HG03354 (cell line): ENCODE measurements around the gene PPIL1.
"Not testable (repeated sequence)": the region's sequence is repeated elsewhere in the genome, so short reads cannot be mapped to it uniquely, and the experiment has no call there.

Experiments used
- ATAC-seq: cut with Tn5 transposase; IDR thresholded peaks from one replicate; pipeline ENCODE4 v1.9.1; 2021; ENCODE audit warnings: mild to moderate bottlenecking; ENCODE audit not compliant: unreplicated experiment, poor library complexity, severe bottlenecking

Gene PPIL1

GRCh38 chr6:36821581-36822335 lies 52.8 kb downstream of the PPIL1 start:
- no peak for ATAC-seq

DNA sequence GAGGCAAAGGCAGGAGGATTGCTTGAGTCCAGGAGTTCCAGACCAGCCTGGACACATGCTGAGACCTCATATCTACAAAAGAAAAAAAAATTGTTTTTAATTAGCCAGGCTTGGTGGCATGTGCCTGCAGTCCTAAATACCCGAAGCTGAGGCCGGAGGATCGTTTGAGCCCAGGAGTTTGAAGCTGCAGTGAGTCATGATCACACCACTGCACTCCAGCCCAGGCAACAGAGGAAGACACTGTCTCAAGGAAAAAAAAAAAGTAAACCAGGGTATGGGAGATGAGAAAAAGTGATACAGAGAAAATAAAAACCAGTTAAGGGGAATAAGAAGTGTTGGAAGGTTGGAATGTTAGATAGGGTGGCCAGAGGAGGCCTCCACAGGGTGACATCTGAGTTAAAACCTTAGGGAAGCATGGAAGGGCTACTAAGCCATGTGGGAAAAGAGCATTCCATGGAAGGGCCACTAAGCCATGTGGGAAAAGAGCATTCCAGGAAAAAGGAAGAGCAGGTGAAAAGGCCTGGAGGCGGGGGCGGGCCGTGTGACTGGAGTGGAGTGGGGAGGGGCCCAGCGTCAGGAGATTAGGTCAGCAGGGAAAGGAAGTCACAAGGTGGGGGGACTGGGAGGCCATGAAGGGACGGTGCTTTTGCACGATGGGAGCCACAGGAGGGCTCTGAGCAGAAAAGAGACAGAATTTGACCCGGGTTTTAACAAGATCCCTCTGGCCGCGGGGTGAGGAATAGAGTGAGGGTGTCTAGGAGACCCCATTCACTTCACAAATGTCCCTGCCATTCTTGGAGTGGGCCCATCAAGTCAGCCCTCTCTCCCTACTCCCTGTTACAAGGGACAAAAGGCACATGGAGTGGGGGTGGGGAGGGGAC lies 53.7 kb downstream of the PPIL1 start:
- no peak for ATAC-seq

DNA sequence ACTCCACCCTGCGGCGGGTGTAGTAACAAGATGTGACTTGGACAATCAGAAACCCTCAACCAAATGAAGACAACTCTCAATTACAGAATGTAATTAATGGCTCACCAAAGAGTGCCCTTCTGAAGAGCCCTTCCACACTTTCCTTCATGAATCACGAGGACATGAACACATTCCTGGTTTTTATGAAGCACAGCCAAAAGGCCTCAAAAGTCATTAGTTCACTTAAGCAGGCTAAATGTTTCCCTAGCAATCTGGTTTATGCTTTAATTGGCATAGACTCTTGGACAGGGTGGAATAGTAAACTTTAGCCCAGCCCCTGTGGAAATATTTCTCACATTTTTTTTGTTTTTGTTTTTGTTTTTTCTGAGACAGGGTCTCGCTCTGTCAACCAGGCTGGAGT lies 55.8 kb downstream of the PPIL1 start:
- no peak for ATAC-seq

DNA sequence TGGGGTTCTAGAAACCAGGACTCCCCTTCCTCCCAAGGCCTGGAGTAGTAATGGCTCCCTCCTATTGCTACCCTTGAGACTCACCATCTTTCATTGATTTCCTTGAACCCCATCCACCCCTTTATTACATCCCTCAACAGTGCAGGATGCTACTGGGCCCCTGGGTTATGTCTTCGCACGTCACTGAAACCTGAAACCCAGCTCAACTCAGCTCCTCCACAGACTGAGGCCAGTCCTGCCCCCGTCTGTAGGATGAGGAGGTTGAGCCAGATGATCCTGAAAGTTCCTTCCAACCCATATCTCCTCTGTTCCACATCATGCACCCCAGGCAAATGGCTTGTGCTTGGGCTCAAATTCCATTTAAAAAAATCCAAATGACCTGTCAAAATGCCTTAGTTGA lies 56.8 kb downstream of the PPIL1 start:
- no peak for ATAC-seq

- no peak for ATAC-seq
Measured at GRCh38 chr6:36817176-36817817, 57.3 kb downstream of the PPIL1 start.

DNA sequence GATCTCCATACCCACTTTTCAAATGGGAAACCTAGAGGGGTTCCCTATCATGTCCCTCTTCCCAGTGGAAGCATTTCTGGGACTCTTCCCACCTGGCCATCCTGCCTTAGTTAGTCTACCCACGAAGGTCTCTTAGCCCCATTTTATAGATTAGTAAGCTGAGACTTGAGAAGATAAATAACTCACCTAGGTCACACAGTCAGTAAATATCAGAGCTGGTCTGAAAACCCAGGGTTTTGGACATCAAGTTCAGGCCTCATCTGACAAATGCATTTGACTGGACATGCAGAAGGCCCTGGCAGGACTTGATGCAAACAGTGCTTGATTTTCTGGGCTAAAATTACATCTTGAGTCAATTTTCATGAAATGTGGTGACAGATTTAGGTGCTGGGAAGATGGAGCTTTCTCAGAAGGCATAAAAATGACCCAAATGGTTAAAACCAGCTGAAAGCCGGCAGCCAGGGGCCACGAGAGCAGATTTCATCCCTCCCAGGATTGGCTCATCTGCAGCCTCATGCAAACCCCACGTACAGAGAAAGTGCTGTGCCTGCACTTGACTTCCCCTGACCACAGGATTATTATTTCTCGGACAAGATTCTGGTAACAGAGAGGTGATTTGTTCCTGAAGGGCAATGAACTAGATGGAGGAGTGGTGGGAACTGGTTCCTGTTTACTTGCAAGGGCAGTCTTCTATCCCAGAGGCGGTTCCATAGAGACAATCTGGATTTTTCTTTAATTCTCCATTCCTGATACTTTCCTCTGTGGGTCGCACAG lies 58.5 kb downstream of the PPIL1 start:
- ATAC-seq: no peak

- no peak for ATAC-seq
Measured at GRCh38 chr6:36814249-36814648, 60.4 kb downstream of the PPIL1 start.

DNA sequence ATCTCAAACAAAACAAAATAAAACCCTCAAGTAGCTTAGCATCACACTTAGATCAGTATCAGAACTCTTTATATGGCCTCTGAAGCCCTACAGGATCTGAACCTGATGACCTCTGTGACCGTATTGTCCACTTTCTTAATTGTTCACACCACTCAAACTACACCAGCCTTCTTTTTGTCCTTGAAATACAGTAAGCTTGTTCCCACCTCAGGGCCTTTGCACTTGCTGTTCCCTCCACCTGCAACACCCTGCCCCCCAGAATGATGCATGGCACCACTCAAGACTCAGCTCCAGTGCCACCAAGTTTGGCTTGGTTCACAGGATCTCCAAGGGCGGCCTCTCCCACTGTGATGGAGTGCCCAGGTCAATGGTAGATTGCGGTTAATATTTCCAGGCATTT lies 61.1 kb downstream of the PPIL1 start:
- no peak for ATAC-seq

- not testable (repeated sequence) for ATAC-seq
Measured at GRCh38 chr6:36813047-36813446, 61.6 kb downstream of the PPIL1 start.

- ATAC-seq: no peak
Measured at GRCh38 chr6:36809941-36810803, 64.4 kb downstream of the PPIL1 start.

GRCh38 chr6:36809156-36809555 lies 65.4 kb downstream of the PPIL1 start:
- no peak for ATAC-seq

- ATAC-seq: no peak
Measured at GRCh38 chr6:36808634-36809033, 66.0 kb downstream of the PPIL1 start.

GRCh38 chr6:36807750-36808149 lies 66.9 kb downstream of the PPIL1 start:
- no peak for ATAC-seq

GRCh38 chr6:36807143-36807542 lies 67.5 kb downstream of the PPIL1 start:
- ATAC-seq: no peak

DNA sequence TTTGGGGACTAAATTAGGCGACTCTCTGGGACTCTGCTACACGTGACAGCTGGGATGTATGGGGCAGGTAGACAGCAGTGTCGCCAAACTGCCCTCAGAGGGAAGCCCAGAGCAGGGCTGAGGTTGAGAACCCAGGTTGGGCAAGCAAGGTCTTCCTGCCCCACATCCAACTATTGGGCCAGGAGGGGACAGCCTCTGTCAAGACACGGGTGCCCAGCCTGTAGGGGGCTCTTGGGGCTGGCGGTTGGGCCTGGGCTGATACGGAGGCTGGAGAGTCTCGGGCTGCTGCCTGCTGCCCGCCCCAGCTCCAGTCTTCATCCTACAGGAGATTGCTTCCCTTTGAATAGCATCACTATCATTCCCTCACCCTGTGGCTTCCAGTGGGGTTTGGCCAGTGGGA lies 68.7 kb downstream of the PPIL1 start:
- no peak for ATAC-seq

DNA sequence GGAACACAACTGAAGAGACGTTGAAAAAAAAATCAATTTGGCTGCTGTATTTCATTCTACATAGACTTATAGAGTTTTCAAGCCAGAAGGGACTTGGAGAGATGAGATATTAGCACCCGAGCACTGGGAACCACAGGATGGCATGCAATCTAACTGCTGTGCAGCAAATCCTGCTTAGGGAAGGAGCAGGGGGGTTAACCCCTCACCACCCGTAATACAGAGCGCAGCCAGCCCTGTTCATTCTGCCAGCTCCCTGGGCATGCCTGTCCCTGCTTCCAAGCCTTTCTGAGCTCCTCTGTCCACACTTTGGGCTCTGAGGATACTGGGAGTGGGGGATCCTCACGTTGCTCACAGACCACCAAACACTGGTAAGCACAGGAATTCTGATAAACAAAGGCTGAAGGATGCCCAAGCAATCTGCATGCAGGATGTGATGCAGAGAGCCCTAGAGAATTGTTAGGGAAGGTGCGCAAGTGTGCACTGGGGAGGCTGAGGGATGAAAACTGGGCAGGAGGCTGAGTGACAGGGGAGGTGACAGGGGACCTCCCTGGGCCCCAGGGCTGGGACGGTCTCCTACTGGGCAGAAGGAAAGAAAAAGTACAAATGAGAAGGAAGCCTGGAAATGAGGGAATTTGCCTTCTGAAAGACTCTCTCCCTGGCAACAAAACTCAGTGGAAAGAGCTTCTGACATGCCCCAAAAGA lies 69.4 kb downstream of the PPIL1 start:
- no peak for ATAC-seq
